ENCODE data around the gene WAC.
"Not testable (repeated sequence)": the region's sequence is repeated elsewhere in the genome, so short reads cannot be mapped to it uniquely, and the experiment has no call there.

The WAC gene

DNA sequence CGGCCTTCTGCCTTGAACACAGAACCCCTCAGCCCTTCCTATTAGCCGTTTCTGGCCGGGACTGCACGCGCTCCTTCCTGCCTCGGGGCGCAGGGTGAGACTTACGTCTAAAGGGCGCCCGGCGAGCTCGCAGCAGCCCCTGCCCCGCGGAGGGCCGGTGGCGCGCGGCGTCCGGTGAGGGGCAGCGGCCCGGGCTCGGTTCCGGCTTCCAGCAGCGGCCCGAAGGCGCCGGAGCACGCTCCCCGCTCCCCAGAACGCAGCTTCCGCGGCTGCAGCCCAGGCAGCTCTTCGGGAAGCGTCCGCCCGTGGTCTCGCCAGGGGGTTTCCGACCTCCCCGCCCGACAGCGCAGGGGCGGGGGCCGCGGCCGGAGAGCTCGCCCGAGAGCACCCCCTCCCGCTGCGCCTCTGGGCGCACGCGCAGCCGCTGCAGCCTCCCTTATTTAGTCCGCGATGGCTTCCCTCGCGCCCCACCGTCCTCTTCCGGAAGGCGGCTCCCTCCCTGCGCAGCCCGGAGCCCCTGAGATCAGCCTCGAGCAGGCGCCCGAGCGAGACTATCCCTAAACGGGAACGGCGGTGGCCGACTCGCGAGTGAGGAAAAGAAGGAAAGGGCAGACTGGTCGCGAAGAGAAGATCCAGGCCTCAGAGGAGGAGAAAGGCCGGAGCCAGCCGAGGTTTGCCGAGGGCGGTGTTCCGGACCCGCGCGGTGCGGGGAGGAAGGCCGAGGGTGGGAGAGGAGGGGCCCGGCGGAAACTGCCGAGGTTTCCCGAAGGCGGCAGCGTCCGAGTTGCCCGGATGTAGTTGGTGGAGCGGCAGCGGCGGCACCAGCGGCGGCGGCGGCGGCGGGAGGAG is at the start of gene WAC:
Gene WAC (plus strand): TSS at position 782 of the 849 bp plus-strand sequence. CDS start 462 bp downstream, outside the sequence.
- peak; percentile 93 for DNase-seq

GRCh38 chr10:28489206-28489605 is 43.7 kb upstream of the WAC start:
- no peak for DNase-seq

- DNase-seq, result not testable (repeated sequence)
These were observed 42.6 kb upstream of the WAC start for GRCh38 chr10:28490256-28490865.

GRCh38 chr10:28492116-28492920 is 40.6 kb upstream of the WAC start:
- no peak for DNase-seq

GRCh38 chr10:28494420-28494819 is 38.5 kb upstream of the WAC start:
- no peak for DNase-seq

GRCh38 chr10:28495084-28495483 is 37.8 kb upstream of the WAC start:
- DNase-seq, result no peak

DNA sequence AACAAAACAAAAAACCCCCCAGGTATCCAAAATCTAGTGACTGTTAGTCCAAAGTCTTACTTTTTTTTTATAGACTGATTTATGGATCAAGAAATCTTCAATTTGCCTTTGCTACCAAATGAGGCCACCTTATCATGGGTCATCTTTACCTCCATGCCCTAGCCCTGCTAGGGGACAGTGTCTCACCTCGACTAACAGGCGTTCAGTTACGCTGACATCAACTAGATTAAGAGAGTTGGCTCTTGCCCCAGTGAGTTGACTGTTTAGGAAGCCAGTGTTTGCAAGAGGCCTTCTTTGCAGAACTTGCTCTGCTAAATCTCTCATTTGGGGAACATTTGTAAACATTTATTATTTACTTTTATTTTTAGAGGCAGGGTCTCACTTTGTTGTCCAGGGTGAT is 36.9 kb upstream of the WAC start:
- DNase-seq, result no peak

DNA sequence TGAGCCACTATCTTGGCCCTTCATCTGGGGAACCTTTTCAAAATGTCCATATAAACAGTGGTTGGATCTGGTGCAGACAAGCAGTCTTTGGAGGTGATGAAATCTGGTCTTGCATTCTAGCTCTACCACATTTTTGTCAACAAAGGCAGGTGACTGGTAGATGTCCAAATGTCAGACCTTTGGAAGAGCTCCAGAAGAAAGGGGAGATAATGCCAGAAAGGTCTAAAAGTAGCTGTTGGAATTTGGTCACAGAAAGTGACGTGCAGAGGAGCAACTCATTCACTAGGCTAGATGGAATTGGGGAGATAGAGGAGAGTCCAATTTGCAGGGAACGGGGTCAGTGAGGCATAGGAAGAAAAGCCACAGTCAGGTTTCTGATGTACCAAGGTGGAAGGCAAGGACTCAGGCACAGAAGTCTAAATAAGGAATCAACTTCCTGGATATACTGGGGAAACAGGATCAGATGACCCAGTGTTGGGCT is 36.4 kb upstream of the WAC start:
- DNase-seq, result no peak

DNA sequence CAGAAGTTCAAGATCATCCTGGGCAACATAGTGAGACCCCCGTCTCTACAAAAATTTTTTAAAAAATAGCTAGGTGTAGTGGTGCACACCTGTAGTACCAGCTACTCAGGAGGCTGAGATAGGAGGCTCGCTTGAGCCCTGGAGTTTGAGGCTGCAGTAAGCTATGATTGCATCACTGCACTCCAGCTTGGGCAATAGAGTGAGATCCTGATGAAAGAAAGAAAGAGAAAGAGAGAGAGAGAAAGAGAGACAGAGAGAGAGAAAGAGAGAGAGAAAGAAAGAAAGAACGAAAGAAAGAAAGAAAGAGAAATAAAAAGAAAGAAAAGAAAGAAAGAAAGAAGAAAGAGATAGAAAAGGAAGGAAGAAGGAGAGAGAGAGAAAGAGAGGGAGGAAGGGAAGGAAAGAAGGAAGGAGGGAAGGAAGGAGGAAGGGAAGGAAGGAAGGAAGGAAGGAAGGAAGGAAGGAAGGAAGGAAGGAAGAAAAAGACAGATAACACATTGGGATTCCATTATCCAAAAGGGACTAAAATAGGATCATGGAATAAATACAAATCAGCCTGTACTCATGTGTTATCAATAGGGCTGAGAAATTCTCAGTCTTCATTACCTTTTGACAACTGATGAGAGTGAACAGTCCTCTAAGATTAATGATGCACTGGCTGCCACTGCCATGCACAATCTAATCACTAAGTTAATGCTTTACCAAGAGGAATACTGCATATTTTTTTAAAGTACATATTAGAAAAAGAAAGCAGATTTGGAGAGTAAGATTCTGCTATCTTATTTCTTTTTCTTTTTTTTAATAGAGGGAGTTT is 35.4 kb upstream of the WAC start:
- no peak for DNase-seq

DNA sequence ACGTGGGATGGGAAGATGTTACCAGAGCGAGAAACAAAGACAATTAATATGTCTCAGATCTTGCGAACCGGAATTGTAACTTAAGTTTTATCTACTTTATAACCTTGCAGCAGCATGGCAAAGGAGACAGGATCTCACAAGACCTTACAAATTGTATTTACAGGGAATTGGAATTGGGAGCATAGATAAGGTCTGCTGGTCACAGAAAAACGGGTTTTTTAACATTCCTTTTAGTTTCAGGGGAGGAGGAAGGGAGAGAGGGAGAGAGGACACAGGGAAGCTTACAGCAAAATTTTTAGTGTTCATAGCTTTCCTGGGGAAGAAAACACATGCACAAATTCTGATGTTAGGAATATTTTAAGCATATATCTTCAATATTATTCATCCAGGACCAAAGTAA is 32.7 kb upstream of the WAC start:
- DNase-seq, result not testable (repeated sequence)

DNA sequence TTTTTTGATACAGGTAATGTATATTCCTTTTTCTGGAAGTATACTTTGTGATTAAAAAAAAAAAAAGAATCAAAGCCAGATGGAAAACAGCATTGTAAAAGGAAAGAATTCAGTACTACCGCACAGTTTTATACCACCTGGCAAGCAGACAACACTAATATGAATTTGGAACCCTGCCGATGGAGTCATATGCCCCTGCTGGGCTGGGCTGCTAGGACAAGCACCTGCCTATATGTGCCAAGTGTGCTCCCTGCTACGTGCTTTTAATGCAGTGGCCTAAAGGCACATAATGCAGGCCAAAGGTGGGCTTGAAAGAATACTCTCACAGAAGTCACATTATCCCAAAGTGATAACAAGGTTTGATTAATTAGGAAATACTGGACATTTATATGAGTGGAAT is 29.8 kb upstream of the WAC start:
- peak; percentile 28 for DNase-seq

DNA sequence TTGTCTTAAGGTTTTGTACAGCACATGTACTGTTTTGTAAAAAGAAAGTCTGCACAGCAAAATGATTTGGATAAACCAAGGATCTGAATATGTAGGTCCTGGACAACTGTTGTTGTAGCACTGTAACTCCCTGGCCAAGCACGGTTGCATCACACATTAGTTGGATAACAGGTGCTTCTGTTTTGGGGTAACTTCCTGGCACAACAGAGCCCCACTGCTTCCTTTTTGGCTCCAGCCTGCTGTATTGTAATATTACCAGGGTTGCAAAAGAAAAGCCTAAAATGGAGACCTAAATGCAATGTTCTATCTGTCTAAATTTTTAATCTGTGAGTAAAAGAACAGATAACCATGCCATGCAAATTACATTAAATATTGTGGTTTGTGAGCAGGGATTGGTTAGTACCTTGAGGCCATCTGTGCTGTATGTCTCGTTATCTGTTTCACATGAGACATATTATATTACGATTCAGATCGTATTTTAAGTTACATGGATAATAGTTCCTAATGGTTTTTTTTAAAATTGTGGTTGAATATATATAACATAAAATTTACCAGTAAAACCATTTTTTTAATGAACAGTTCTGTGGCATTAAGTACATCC is 27.5 kb upstream of the WAC start:
- no peak for DNase-seq

DNA sequence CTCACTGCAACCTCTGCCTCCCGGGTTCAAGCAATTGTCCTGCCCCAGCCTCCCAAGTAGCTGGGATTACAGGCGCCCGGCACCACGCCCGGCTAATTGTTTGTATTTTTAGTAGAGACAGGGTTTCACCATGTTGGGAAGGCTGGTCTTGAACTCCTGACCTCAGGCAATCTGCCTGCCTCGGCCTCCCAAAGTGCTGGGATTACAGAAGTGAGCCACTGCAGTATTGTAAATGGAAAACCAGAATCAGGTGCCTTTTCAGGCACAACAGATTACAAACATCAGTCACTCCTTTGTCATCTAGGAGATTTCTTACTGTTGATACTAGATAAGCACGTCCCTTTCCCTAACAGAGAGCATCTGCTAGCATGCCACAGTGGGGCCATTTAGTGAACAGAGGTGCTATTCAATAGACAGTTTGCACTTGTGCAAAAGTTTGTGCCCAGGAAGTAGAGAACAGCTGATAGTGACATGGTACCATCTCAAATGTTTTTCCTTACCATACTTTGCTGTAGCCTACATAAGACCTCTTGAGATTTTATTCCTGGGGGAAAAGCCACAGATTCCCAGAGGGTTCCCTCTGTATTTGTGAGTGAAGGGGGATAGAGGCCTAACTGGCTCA is 24.5 kb upstream of the WAC start:
- DNase-seq, result no peak

DNA sequence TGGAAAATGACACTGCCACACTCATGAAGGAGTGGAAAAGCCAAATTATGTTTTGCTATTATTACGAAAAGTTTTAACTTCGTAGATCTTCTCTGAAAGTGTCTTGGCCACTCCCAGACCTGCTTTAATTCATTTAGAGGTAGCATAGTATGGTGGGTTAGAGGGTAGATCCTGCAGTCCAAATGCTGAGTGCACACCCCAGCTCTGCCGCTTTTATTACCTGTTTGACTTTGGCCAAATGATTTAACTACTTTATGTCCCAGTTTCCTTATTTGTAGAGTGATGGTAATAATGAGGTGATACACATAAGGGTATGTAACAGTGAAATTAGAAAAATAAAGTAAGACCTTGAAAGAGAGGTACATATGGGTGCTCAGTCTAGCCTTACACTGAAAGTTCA is 23.6 kb upstream of the WAC start:
- DNase-seq, result no peak

- no peak for DNase-seq
These were observed 18.3 kb upstream of the WAC start for GRCh38 chr10:28514648-28515047.

DNA sequence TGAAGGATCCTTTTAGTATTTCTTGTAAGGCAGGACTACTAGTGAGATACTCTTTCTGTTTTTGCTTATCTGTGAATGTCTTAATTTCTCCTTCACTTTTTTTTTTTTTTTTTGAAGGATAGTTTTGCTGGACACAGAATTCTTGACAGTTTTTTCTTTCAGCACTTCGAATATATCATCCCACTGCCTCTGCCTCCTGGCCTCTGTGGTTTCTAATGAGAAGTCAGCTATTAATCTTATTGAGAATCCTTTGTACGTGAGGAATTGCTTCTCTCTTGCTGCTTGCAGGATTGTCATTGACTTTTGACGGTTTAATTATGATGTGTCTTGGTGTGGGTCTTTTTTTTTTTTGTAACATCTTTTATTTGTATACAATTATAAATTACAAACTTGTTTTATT is 12.6 kb upstream of the WAC start:
- DNase-seq, result peak; percentile 36

GRCh38 chr10:28520828-28521227 is 12.1 kb upstream of the WAC start:
- DNase-seq, result peak; percentile 71

DNA sequence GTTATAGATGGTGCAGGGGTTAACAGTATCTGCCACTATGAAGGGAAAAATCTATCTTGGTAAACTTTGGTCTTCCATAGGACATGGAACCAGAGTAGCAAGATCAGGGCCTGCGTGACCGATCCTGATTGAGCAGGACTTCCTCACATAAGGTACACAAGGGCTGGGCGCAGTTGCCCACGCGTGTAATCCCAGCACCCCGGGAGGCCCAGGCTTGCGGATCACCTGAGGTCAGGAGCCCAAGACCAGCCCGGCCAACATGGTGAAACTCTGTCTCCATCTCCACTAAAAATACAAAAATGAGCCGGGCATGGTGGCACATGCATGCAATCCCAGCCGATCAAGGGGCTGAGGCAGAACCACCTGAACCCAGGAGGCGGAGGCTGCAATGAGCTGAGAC is 11.0 kb upstream of the WAC start:
- DNase-seq, result not testable (repeated sequence)

DNA sequence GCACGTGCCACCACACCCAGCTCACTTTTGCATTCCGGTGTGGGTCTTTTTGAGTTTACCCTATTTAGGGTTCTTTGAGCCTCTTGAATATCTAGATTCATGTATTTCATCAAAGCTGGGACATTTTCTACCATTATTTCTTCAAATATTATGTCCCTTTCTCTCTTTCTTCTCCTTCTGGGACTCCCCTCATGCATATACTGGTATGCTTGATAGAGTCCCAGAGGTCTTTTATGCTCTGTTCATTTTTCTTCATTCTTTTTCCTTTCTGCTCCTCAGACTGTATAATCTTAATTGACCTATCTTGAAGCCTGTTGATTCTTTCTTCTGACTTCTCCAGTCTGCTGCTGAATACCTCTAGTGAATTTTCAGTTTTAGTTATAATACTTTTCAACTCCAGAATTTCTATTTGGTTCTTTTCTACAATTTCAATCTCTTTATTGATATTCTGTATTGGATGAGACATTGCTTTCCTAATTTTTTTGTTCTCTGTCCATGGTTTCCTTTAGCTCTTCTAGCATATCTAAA is 9.1 kb upstream of the WAC start:
- no peak for DNase-seq

- DNase-seq, result no peak
These were observed 2.2 kb upstream of the WAC start for GRCh38 chr10:28530751-28531150.

GRCh38 chr10:28533186-28533564 is 257 bp downstream of the WAC start:
- no peak for DNase-seq

Measured in fibroblast of upper back skin (primary cell).